Retina (tissue), 1 donor: ENCODE results near the gene MARCHF11.

Experiments used
- DNase-seq: peaks from one replicate; pipeline ENCODE4 v3.0.0-alpha.2; 2016

The MARCHF11 gene

GRCh38 chr5:16049761-16050160, 129.8 kb downstream of the MARCHF11 start:
- DNase-seq: no peak

GRCh38 chr5:16048132-16048531, 131.5 kb downstream of the MARCHF11 start:
- no peak for DNase-seq

GRCh38 chr5:16043349-16043965, 136.1 kb downstream of the MARCHF11 start:
- no peak for DNase-seq

- peak; percentile 73 for DNase-seq
Measured at GRCh38 chr5:16037121-16037845, 142.3 kb downstream of the MARCHF11 start.

GRCh38 chr5:16034319-16035001, 145.1 kb downstream of the MARCHF11 start:
- DNase-seq: no peak

- no peak for DNase-seq
Measured at GRCh38 chr5:16033187-16033925, 146.2 kb downstream of the MARCHF11 start.

GRCh38 chr5:16028708-16029107, 150.9 kb downstream of the MARCHF11 start:
- no peak for DNase-seq

- DNase-seq: no peak
Measured at GRCh38 chr5:16025681-16026080, 153.9 kb downstream of the MARCHF11 start.

- no peak for DNase-seq
Measured at GRCh38 chr5:16018970-16019369, 160.6 kb downstream of the MARCHF11 start.

- DNase-seq: no peak
Measured at GRCh38 chr5:16017720-16018119, 161.9 kb downstream of the MARCHF11 start.
